Stimulated activated CD4-positive, alpha-beta T cell treated with anti-CD3 and anti-CD28 coated beads, Interleukin-4, amount 100 ng/mL, for 4 hours (primary cell): Measurements from ENCODE around the gene PLA2G4E.
A peak's percentile ranks its signal among the peaks of the same experiment; 100 is the strongest.

ENCODE experiments used
- DNase-seq, 2 experiments: peaks; one replicate each; pipeline ENCODE4 v3.0.0-alpha.2; 2020

PLA2G4E gene

DNA sequence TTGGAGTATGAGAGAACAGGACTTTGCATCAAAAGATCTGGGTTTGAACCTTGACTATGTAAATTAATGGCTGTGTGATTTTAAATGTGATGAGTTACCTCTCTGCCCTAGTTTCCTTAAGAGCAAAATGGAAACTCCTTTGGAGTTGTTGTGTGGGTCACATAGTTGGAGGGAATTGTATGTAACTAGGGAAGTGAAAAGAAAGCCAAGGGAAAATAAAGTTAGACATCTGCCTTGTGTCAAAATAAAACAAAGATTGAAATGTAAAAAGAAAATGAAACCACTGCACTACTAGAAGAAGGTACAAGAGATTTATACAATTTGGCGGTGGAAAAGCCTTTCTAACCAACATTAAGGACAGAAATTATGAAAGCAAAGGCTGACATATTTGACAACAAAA is 46.8 kb downstream of the PLA2G4E start:
- DNase-seq: no peak

DNA sequence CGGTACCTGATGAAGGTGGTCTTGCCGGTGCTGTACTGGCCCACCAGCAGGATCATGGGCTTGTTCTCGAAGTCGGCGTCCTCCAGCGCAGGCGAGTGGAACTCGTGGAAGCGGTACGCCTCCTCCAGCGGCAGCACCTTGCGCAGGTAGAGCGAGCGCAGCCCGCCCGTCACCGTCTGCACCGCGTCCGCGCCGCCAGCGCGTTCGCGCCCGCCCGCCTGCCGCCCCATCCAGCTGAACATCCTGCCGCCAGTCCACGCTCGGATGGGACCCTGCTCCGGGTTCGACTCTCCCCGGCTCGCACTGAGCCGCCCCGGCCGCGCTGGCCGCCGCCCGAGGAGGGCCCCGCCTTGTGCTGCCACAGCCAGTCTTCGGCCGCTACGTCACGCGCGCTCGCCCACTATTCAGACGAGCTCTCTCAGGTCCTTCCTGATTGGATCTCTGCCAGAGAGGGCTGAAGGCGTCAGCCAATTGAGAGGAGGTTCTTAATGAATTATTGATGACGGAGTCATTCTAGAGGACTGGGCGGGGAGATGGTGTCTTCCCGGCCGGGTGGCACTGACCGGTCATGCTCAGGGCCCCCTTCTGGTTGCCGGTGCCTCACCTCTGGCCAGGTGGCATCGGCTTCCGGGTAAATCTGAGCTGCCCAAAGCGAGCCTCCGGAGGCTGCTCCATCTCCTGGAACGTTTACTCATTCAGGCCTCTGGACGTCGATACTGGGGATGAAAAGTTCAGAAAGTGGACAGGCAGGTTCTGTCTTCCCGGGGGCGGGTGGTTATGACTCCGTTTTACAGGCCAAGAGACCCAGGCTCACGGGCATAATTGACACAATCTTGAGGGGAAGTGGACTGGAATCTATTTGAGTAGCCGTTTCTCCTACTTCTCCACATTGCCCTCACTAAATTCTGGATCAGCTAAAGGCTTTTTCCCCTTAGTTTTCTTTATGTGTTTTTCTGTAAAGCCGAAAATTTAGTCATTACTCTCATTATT is 48.3 kb downstream of the PLA2G4E start, which contains the start of gene EHD4:
Gene EHD4, minus strand, starts transcription at position 305 of the 990 bp plus-strand sequence. Its CDS starts 63 bp downstream, at position 242.
- peak; percentile 89 to 96 for DNase-seq

DNA sequence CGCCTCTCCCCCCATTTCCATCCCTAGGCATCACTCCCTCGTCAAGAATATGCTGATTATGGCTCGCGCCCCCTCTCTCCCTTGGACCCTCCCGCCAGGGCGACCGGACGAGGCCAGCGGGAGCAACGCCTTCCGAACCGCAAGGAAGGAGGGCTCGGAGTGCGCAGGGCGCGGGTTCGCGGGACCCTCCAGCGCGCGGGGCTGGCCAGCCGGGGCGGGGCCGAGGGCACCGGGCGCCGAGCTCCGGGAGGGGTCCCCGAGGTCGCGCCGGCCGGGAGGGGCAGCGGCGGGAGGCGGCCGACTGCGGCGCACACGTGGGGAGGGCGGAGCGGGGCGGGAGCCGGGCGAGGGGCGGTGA is 49.0 kb downstream of the PLA2G4E start:
- no peak for DNase-seq

- DNase-seq: peak; percentile 67 to 85
These were observed 49.5 kb downstream of the PLA2G4E start for GRCh38 chr15:41971089-41971894.

- DNase-seq: no peak
These were observed 50.4 kb downstream of the PLA2G4E start for GRCh38 chr15:41970456-41970855.

GRCh38 chr15:41969851-41970431 is 50.9 kb downstream of the PLA2G4E start:
- DNase-seq: peak in 1 of 2 experiments; percentile 13

- no peak for DNase-seq
These were observed 52.1 kb downstream of the PLA2G4E start for GRCh38 chr15:41968701-41969100.

DNA sequence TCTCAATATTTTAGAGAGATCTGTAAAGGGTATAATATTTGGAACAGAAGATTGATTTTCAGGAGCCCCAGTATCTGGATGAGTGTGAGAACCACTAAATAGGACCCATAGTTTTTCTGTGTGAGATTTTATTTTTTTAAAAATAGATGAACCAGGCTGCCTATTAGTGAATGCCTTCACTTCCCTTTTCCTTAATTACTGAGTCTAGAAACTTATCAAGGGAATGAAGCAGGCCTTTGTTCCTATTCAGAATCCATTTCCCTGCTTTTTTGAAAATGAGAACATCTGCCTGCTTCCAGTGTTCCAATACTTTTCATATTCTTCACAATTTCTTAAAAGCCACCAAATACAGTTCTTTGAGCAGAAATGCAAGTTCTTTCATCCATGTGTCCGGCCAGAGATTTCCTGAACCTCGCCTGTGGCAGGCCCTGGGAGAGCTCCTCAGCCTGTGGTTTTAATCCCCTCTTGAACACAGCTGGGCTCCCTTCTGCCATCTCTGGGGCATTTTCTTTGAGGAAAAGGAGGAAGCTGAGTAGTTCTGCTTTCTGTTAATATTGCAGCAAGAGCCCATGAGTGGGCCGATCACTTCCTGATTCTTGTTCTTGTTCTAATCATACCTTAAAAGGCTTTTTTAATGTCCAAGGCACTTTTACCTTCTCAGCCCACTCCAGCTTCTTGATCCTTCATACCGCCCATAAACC is 53.2 kb downstream of the PLA2G4E start:
- no peak for DNase-seq

DNA sequence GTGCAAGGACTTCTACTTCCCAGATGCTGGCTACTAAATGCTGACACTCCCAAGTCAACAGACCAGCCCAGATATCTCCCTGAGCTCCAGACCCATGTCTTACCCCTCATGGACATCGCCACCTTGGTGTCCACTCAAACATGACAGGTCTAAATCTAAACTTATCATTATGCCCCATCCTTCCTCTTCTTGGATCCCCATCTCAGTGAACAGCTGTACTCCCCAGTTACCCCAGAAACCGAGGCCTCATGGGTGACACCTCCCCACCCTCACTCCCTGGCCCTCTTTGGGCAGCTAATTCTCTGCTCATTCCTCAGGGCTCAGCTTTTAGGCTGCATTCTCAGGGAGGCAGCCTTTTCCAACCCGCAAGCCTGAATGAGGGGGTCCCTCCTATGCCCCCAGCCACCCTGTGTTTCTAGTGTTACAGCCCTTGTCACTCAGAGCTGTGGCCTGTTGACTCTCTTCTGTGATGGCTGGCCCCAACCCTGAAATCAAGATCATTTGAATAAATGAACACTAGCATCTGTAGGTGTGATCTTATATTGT is 53.8 kb downstream of the PLA2G4E start:
- DNase-seq: no peak

- no peak for DNase-seq
These were observed 54.4 kb downstream of the PLA2G4E start for GRCh38 chr15:41966414-41966812.

GRCh38 chr15:41965441-41966413 is 55.1 kb downstream of the PLA2G4E start:
- DNase-seq: no peak

GRCh38 chr15:41961595-41962202 is 59.1 kb downstream of the PLA2G4E start:
- no peak for DNase-seq

- DNase-seq: no peak
These were observed 59.8 kb downstream of the PLA2G4E start for GRCh38 chr15:41961001-41961518.

DNA sequence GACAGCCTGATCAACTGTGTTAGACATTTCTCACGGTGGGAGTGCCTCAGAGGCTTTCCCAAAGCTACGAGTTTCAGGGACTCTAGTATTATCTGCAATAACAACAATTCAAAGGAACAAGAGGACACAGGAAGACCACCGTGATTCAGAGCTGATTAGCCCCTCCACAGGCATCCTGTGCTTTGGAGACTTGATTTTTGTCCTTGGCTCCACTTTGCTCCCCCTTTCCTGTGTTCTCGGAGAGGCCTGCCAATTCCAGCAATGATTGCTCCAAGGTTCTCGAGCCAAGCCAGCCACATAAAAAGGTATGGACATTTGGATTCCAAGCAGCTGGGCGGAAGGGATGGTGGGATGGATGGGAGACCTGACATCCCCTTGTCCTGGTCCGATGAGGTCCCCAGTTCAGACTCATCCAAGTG is 62.8 kb downstream of the PLA2G4E start:
- no peak for DNase-seq

GRCh38 chr15:41957021-41957897 is 63.6 kb downstream of the PLA2G4E start:
- no peak for DNase-seq

GRCh38 chr15:41955807-41956525 is 64.9 kb downstream of the PLA2G4E start:
- no peak for DNase-seq

GRCh38 chr15:41955100-41955499 is 65.7 kb downstream of the PLA2G4E start:
- DNase-seq: no peak

DNA sequence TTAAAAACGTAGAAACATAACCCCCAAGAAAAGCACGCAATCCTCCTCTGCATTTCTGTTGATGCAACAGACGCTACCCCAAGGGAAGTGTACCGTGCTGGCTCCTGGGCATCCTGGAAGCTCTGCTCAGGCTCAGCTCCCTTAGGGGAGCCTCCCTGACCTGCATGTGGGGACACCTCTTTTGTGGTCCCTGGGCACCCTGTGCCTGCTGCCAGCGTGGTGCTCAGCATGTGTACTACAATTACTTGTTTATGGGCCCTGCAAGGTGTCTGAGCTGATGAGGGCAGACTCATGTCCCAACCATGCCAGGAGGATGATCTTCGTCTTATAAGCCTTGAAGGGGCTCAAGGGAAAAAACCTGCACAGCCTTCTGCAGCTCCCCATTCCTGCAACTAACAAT is 66.8 kb downstream of the PLA2G4E start:
- no peak for DNase-seq
